ENCODE results near the gene JAG2. TPM values are rescaled to one million over a fixed set of nuclear protein-coding genes. Genes with fewer than 3 reads are reported as not detected.

Gene JAG2
- total RNA-seq, 4 donors from 2014 or later = 5.4 to 29.9 (median 6.6) TPM

DNA sequence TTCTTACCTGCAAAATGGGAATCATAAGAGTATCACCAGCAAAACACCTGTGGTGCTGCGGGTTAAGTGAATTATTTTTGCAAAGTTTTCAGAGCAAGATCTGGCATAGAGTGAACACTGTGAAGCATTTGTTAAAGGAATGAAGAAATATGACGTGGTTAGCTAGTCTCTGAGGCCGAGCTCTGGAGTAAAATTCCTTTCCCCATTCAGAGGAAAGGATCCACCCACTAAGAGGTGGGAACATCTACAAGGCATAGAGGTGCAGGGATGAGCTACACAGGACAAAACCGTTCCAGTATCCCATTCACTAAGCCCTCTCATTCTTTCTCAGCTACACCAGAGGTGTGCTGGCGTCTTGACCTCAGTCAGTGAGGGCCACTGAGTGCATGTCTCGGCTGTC lies 48.5 kb downstream of the JAG2 start:
- no peak for TF ChIP-seq EP300 (IDR thresholded peaks at IDR 0.05; ENCODE audit: low read depth)
- no peak for TF ChIP-seq CTCF (IDR thresholded peaks at IDR 0.05)
- no peak for TF ChIP-seq POLR2AphosphoS5 (IDR thresholded peaks at IDR 0.05)
- no peak for TF ChIP-seq POLR2A (IDR thresholded peaks at IDR 0.05)
- in situ Hi-C loops (cut with MboI; ENCODE audit: low pct_ligation_motif_present in 1 of 4, low pct_unique_long_range_greater_than_20kb in 1 of 4, low sequenced_read_pairs in 3 of 4) (no loop called here), intact Hi-C loops (cut with DNase I; ENCODE audit: low total_unique reads) (no loop called here)
- H3K27me3 ChIP-seq = no peaks in the 10 kb centered on the region
- no peak overlapping the region for H3K4me3 ChIP-seq
- H3K9me3 ChIP-seq = peaks cover 0 to 13% of the 10 kb centered on the region in 2 donors
- DNase-seq = no peak
- peaks cover 0 to 9% (median 0%) of the 10 kb centered on the region in 4 donors for H3K4me1 ChIP-seq
- no peak overlapping the region for H3K27ac ChIP-seq
- WGBS, 2 donors (ENCODE audit: low coverage in 1 of 2) = 82% methylated on average over 6 of the region's 6 CpGs; no CpG with 5 or more reads in 1 of the 2 donors
- no peaks in the 10 kb centered on the region for H3K36me3 ChIP-seq

DNA sequence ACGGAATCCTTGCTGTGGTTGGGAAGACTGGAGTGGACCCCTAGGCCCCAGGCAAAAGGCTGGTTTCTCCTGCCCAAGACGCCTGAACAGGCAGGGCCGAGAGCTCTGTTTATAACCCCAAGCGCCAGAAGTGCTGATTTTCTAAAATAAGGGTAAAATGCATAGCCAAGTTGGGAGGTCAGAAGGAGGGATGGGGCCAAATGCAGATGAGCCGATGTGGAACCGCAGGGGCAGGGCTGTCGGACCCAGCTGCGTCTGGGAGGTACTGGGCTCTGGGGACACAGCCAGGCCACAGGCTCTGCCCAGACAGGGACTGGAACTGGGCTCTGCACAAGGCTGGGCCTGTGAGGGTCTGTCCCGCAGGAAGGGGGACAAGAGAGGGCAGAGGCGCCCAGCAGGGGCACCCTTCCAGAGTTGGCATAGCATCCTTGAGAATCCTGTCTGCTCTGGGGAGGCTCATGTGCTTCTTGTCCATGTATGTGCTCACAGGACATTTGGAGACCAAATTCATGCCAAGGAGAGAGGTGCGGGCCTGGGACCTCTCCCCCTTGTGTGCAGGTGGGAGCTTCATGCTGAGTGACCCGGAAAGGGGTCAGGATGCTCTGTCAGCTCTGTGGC lies 49.1 kb downstream of the JAG2 start:
- no peaks in the 10 kb centered on the region for H3K27me3 ChIP-seq
- intact Hi-C loops (cut with DNase I; ENCODE audit: low total_unique reads) (no loop called here), in situ Hi-C loops (cut with MboI; ENCODE audit: low pct_ligation_motif_present in 1 of 4, low pct_unique_long_range_greater_than_20kb in 1 of 4, low sequenced_read_pairs in 3 of 4) (no loop called here)
- H3K36me3 ChIP-seq = no peaks in the 10 kb centered on the region
- no peak overlapping the region for H3K4me3 ChIP-seq
- peaks cover 0 to 13% of the 10 kb centered on the region in 2 donors for H3K9me3 ChIP-seq
- peaks cover 0 to 4% (median 0%) of the 10 kb centered on the region in 4 donors for H3K4me1 ChIP-seq
- WGBS, 2 donors (ENCODE audit: low coverage in 1 of 2) = 73% methylated on average over 12 of the region's 12 CpGs; no CpG with 5 or more reads in 1 of the 2 donors
- DNase-seq = no peak
- H3K27ac ChIP-seq = no peak overlapping the region
- TF ChIP-seq CTCF (IDR thresholded peaks at IDR 0.05) = no peak
- TF ChIP-seq POLR2AphosphoS5 (IDR thresholded peaks at IDR 0.05) = no peak
- no peak for TF ChIP-seq POLR2A (IDR thresholded peaks at IDR 0.05)

- in situ Hi-C loops (cut with MboI; ENCODE audit: low pct_ligation_motif_present in 1 of 4, low pct_unique_long_range_greater_than_20kb in 1 of 4, low sequenced_read_pairs in 3 of 4) = no loop called here
- H3K27me3 ChIP-seq = no peaks in the 10 kb centered on the region
- TF ChIP-seq EP300 (IDR thresholded peaks at IDR 0.05; ENCODE audit: low read depth) (no peak), POLR2AphosphoS5 (IDR thresholded peaks at IDR 0.05) (no peak), POLR2A (IDR thresholded peaks at IDR 0.05) (no peak), CTCF (IDR thresholded peaks at IDR 0.05) (no peak)
- H3K4me3 ChIP-seq = no peak overlapping the region
- H3K9me3 ChIP-seq = peaks cover 0 to 13% of the 10 kb centered on the region in 2 donors
- H3K27ac ChIP-seq = no peak overlapping the region
- H3K36me3 ChIP-seq = no peaks in the 10 kb centered on the region
- intact Hi-C loops (cut with DNase I; ENCODE audit: low total_unique reads) = no loop called here
- DNase-seq = no peak
- 58% methylated on average over 11 of the region's 11 CpGs; no CpG with 5 or more reads in 1 of the 2 donors for WGBS, 2 donors (ENCODE audit: low coverage in 1 of 2)
- H3K4me1 ChIP-seq = peaks cover 0 to 4% (median 0%) of the 10 kb centered on the region in 4 donors
These were observed 49.7 kb downstream of the JAG2 start for GRCh38 chr14:105118646-105119407.

GRCh38 chr14:105117710-105118385 lies 50.7 kb downstream of the JAG2 start:
- H3K4me3 ChIP-seq = no peak overlapping the region
- peaks cover 0 to 4% (median 0%) of the 10 kb centered on the region in 4 donors for H3K4me1 ChIP-seq
- no peak for DNase-seq
- H3K9me3 ChIP-seq = peaks cover 0 to 13% of the 10 kb centered on the region in 2 donors
- no peaks in the 10 kb centered on the region for H3K36me3 ChIP-seq
- 98% methylated on average over 7 of the region's 7 CpGs; no CpG with 5 or more reads in 1 of the 2 donors for WGBS, 2 donors (ENCODE audit: low coverage in 1 of 2)
- no peak overlapping the region for H3K27ac ChIP-seq
- in situ Hi-C loops (cut with MboI; ENCODE audit: low pct_ligation_motif_present in 1 of 4, low pct_unique_long_range_greater_than_20kb in 1 of 4, low sequenced_read_pairs in 3 of 4) = no loop called here
- no peaks in the 10 kb centered on the region for H3K27me3 ChIP-seq
- TF ChIP-seq POLR2A (IDR thresholded peaks at IDR 0.05) (no peak), EP300 (IDR thresholded peaks at IDR 0.05; ENCODE audit: low read depth) (no peak), CTCF (IDR thresholded peaks at IDR 0.05) (no peak), POLR2AphosphoS5 (IDR thresholded peaks at IDR 0.05) (no peak)
- intact Hi-C loops (cut with DNase I; ENCODE audit: low total_unique reads) = no loop called here
